Neutrophil (primary cell): ENCODE data around the gene ATP9B.
A peak's percentile ranks its signal among the peaks of the same experiment; 100 is the strongest.

ENCODE experiments used
- H3K27ac ChIP-seq: fragments of 200-600 bp; sonication (generic); 2 replicates; pipeline ENCODE4 v1.5.1; 2016; ENCODE audit warnings: mild to moderate bottlenecking, moderate library complexity
- H3K27me3 ChIP-seq: fragments of 200-600 bp; sonication (generic); 2 replicates; pipeline ENCODE4 v1.6.0; 2016; ENCODE audit warnings: mild to moderate bottlenecking
- H3K36me3 ChIP-seq: fragments of 200-600 bp; sonication (generic); 2 replicates; pipeline ENCODE4 v1.5.1; 2017
- H3K4me1 ChIP-seq, 2 experiments: fragments of 200-600 bp in 1 of 2; sonication (generic) in 1 of 2; 1 replicate in 1 of 2; 2 replicates in 1 of 2; pipeline versions ENCODE4 v1.5.1 to v1.6.1; 2013 to 2016; ENCODE audit warnings: low read depth in 1 of 2, low read length in 1 of 2, mild to moderate bottlenecking in 1 of 2, moderate library complexity in 1 of 2; ENCODE audit not compliant: control insufficient read depth in 1 of 2, insufficient read depth in 1 of 2
- H3K4me3 ChIP-seq, 2 experiments: fragments of 200-600 bp in 1 of 2; sonication (generic) in 1 of 2; 1 replicate in 1 of 2; 2 replicates in 1 of 2; pipeline ENCODE4 v1.5.1; 2013 to 2016; ENCODE audit warnings: low read depth in 1 of 2, low read length in 1 of 2, mild to moderate bottlenecking in 1 of 2, moderate library complexity in 1 of 2
- H3K9me3 ChIP-seq: fragments of 200-600 bp; sonication (generic); 2 replicates; pipeline ENCODE4 v1.5.1; 2016
- CTCF ChIP-seq: fragments of 200-600 bp; sonication (generic); IDR thresholded peaks from 2 replicates; pipeline ENCODE4 v1.5.1; 2016; ENCODE audit warnings: antibody characterized with exemption

The ATP9B gene

GRCh38 chr18:79380816-79381806 lies 311.9 kb downstream of the ATP9B start:
- Histone ChIP-seq H3K9me3 (no peaks in the 10 kb centered on the region), H3K36me3 (peaks cover 16% of the 10 kb centered on the region), H3K27ac (no peak overlapping the region), H3K4me1 (peaks cover 3 to 5% of the 10 kb centered on the region in 2 experiments), H3K4me3 (no peak overlapping the region), H3K27me3 (peaks cover 16% of the 10 kb centered on the region)
- TF ChIP-seq CTCF: peak; percentile 80

- Histone ChIP-seq H3K27me3 (peaks cover 23% of the 10 kb centered on the region), H3K27ac (no peak overlapping the region), H3K36me3 (peaks cover 16% of the 10 kb centered on the region), H3K4me3 (no peak overlapping the region), H3K9me3 (no peaks in the 10 kb centered on the region), H3K4me1 (peaks cover 3 to 5% of the 10 kb centered on the region in 2 experiments)
- no peak for TF ChIP-seq CTCF
Measured at GRCh38 chr18:79381811-79382311, 312.7 kb downstream of the ATP9B start.

GRCh38 chr18:79382681-79383387 lies 313.6 kb downstream of the ATP9B start:
- Histone ChIP-seq H3K9me3 (no peaks in the 10 kb centered on the region), H3K27me3 (peaks cover 33% of the 10 kb centered on the region), H3K27ac (no peak overlapping the region), H3K4me1 (peaks cover 3 to 5% of the 10 kb centered on the region in 2 experiments), H3K4me3 (no peak overlapping the region), H3K36me3 (peaks cover 7% of the 10 kb centered on the region)
- no peak for TF ChIP-seq CTCF

GRCh38 chr18:79383388-79384056 lies 314.3 kb downstream of the ATP9B start:
- H3K27me3 ChIP-seq: peaks cover 40% of the 10 kb centered on the region

More at GRCh38 chr18:79383388-79384056, 314.3 kb downstream of the ATP9B start:
- Histone ChIP-seq H3K9me3 (no peaks in the 10 kb centered on the region), H3K36me3 (peaks cover 1% of the 10 kb centered on the region), H3K4me3 (no peak overlapping the region), H3K4me1 (peaks cover 3 to 5% of the 10 kb centered on the region in 2 experiments), H3K27ac (no peak overlapping the region)
- TF ChIP-seq CTCF: no peak
